HG03064 (cell line): ENCODE results near the gene MZB1.
"Not testable (repeated sequence)": the region's sequence is repeated elsewhere in the genome, so short reads cannot be mapped to it uniquely, and the experiment has no call there.

Experiments used
- ATAC-seq: cut with Tn5 transposase; IDR thresholded peaks from one replicate; pipeline ENCODE4 v1.9.1; 2021; ENCODE audit warnings: low read depth; ENCODE audit not compliant: unreplicated experiment

MZB1 gene

DNA sequence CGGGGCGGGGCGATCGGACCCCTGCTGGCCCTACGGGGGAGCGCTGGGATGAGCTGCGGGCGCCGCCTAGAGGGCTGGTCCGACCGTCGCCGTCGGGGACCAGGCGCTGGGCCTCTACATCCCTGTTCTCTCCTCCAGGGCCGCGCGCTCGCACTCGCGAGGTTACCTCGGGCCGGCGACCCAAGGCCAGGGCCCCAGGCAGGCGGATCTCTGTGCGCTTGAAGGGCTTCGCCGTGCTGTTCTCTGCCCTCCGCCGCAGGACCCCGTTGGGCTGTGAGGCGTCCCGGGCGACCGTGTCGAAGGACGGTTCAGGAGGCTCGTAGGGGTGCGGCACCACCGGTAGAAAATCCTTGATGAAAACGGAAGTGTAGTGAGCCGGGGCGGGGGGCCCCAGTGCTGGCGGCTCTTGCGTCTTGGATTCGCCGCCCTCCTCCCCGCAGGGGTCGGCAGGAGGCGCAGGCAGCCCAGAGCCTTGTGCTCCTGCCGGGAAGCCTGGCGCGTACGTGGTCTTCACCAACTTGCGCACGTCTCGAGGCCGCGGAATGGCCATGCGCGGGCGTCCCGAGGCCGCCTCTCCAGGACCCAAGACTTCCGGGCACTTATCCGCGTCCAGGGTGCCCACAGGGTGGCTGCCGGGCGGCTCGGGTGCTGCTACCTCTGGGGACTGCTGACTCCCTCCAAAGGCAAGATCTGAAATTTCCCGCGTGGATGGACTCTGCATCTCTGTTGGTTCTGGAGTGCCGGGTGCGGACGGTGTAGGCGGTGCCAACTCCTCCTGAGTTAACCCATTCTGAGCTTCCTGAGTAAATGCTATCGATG is 3.2 kb upstream of the MZB1 start:
- peak; percentile 41 for ATAC-seq

- no peak for ATAC-seq
Measured at GRCh38 chr5:139392324-139392677, 2.6 kb upstream of the MZB1 start.

DNA sequence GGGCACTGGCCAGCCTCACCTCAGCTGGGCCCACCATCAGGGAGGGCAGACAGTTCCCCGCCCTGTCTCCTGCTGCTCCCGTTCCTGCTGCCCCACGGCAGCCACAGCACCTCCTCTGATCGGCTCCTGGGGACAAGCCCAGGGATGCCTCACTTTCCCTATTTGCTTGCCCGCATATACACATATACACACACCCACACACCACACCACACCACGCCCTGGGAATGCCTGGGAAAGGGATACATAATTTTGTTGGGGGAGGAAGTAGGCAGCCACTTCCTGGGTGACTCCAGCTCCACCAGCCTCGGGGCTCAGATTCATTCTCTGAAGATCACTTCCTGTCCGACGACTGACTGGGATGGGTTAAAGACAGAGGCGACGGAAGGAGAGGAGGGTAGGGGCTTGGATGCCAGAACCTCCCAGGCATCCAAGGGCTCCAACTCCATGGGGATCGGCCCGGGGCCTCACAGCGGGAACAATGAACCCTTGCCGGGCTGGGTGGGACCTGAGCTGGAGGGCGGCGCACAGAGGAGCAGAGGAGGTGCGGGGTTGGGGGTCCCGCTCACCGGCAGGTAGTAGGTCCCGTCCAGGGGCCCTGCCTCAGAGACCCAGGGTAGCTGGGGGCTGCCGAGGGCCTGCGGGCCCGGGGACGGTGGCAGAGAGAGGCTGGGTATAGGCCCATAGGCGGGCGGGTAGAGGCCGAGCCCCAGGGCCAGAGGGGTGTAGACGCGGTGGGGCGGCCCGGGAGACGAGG is 2.0 kb upstream of the MZB1 start:
- ATAC-seq, result peak; percentile 2

- no peak for ATAC-seq
Measured at GRCh38 chr5:139390639-139391569, 1.2 kb upstream of the MZB1 start.

GRCh38 chr5:139388198-139388821 is 1.4 kb downstream of the MZB1 start:
- ATAC-seq, result no peak

GRCh38 chr5:139387611-139388197 is 2.0 kb downstream of the MZB1 start:
- no peak for ATAC-seq

- ATAC-seq, result not testable (repeated sequence)
Measured at GRCh38 chr5:139386956-139387355, 2.8 kb downstream of the MZB1 start.

DNA sequence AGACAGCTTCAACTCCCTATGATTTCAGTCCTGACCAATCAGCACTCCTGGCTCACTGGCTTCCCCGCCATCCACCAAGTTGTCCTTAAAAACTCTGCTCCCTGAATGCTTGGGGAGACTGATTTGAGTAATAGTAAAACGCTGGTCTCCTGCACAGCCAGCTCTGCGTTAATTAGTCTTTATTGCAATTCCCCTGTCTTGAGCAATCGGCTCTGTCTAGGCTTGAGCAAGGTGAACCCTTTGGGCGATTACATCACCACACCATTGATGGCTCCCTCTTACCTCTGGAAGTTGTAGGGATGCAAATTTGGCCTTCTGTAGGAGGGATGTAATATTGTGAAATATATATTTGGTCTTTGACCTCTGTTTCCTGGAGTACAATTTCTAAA is 3.7 kb downstream of the MZB1 start:
- ATAC-seq, result no peak

DNA sequence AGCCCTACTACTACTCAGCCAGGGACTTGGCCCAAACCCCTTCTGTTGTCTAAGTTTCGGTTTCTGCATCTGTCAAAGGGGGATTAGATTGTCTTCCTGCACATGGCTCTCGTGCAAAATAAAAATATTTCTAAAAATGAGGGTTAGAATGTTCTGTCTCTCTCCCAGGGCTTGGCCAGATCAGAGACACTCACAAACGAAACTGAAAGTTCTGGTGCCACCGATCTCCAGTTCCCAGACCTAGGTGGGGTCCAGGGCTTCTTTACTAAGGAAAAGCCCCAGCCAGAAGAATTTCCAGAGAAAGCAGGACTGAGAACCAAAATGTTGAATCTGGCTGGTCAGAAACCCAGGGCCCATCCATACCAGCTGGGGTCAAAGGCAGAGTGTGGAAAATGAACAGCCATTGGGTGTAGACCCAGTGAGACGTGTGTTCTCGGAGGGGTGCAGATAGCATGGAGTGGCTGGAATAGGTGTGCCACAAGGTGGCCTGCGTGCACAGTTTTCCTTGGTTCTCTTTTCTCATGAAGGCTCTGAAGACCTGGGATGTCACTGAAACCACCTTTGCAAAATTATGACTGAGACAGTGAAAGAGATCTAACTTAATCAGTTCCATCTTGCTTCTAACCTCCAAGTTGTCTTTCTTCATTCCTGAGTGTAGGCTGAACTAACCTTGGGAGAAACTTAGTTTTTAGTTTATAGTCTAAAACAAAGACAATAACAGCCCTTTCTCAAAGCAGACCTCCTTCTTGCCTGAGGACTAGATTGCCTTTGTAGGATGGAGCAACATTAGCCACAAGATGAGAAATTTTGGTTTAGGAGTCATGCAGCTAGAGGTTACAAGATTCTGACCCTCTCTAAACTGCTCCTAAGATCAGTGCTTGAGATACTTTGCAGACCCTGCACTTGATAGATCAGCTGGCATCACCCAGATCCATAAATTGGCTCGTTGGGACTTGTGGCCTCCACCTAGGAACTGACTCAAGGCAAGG is 4.4 kb downstream of the MZB1 start:
- no peak for ATAC-seq

DNA sequence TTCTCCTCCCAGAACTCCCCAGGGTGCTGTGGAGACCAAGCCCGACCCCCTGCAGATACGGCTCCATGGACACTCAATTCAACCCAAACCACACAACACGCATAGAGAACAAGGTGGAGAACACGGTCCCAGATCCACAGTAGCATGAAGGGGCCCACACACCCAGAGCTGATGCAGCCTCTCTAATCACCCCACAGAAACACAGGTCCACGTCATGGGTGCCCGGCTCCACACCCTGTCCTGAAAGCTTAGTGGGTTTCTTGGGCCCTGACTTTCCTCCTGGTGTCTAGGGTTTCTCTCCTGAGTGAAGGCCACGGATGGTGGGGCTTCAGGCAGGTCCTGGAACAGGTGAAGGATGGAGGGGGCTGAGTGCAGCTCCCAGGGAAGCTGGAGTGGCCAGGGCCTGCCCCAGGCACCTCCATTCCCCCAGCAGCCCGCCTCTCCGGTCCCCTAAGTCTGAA is 5.1 kb downstream of the MZB1 start:
- ATAC-seq, result no peak

DNA sequence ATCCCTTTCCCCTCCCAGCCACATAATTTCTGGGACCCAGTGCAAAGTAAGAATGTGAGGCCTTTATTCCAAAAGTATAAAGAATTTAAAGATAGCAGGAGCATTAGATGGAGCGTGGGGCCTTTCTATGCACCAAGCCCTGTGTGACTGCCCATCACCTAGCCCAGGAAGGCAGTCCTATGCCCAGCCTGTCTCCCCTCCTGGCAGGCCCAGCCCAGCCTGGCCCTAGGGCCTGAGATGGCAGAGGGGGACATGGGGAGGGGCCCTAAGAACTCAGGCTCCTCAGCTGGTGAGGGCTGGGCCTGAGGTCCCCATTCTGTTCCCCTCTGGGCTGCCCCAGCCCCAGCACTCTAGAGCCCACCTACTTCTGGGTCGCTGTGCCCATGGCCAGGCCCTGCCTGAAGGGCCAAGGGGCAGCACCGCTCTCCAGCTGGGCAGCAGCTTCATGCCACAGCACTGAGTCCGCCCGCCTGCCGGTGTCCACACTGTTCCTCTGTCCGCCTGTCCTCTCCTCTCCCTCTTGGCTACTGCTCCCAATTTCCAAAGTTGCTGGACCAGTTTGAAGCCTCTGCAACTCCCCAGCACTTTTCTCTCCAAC is 5.6 kb downstream of the MZB1 start:
- no peak for ATAC-seq

GRCh38 chr5:139383275-139383992 is 6.3 kb downstream of the MZB1 start, which contains the start of gene SLC23A1:
TSS of gene SLC23A1 (minus strand) at chr5:139383297. CDS start at chr5:139383253, 44 bp downstream.
- no peak for ATAC-seq

GRCh38 chr5:139382807-139383206 is 6.9 kb downstream of the MZB1 start:
- no peak for ATAC-seq

DNA sequence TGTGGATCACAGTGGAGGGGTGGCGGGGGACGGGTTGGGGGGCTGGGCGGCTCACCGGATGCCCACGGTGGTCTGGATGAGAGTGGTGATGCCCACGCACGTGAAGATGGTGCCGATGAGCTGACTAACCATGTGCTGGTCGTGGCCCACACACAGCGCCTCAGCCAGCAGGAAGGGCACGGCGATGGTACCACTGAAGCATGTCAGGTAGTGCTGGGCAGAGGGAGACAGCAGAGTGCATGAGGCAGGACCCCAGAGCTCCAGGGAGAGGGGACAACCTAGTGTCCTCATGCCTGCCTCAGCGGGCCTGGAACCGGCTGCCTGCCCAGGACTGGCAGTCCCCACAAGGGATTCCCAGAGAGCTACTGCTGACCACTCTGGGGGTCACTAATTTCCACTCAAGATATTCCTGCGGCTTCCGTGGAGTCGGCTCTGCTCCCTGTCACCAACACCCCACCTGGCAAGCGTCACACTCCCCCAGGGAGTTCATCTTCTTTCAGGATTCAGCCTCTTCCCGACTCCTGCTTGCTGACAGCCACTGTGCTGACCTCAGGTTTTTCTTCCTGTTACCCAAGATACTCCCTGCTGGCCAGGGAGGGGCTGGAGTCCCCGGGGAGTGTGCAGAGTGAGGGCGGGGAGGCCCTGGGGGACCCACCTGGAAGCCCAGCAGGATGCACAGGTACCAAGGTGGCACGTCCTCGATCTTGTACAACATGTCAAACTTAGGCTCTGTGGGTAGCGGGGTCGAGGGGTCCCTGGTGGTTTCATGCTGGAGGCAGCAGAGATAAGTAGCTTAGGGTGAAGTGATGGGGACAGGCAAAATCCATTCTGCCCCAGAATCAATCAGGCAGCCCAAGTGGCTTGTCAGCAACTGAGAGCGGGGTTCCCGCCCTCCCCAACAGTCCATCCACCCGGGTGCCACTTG is 7.6 kb downstream of the MZB1 start:
- no peak for ATAC-seq

DNA sequence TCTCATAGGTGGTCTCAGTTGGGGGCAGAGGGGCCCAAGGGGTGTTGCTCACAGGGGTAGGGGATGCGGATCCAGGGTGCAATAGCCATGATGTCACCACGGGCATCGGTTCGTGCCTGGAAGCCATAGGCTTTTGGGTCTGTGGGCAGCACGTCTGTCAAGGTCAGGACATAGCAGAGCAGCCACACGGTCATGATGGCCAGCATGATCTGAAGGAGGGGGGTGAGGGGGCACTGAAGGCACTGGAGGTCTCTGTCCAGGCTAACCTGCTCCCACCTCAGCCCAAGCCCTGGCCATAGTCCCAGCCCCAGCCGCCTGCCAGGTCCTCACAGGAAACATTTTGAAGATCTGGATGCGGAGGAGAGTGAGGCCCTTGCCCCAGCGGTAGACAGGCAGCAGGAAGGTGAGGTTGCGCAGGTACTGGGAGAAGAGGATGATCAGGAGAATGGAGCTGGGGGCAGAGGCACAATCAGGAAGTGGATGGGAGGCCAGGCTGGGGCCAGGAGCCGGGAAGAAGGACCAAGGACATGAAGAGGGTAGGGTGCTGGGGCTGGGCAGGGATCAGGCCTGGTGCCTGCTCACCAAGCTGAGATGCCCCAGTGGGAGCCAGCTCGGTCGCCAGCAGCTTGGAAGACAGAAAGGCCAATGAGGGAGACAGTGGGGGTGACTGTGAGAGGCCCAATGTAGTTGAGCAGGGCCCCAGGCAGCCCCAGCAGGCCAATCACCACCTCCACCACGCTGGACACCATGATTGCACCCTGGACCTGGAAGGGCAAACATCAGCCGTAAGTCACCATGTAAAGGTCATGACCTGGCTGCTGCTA is 9.9 kb downstream of the MZB1 start:
- no peak for ATAC-seq

- no peak for ATAC-seq
Measured at GRCh38 chr5:139378941-139379361, 10.8 kb downstream of the MZB1 start.
